Occipital lobe (tissue), 2 donors: ENCODE results near the gene KCTD2. TPM values are rescaled to one million over a fixed set of nuclear protein-coding genes. Genes with fewer than 3 reads are reported as not detected.
"Not testable (repeated sequence)": the region's sequence is repeated elsewhere in the genome, so short reads cannot be mapped to it uniquely, and the experiment has no call there.

ENCODE experiments used
- DNase-seq: peaks from one replicate; lab custom pipeline; 2025; lab: John Stamatoyannopoulos, UW
- total RNA-seq: library from RNA; depleted of rRNA; stranded (reverse); fragments of >200 nt; gene quantifications from one replicate; pipeline ENCODE4 v1.2.3, GENCODE V29; 2014

KCTD2 gene
- total RNA-seq, 1 donor from 2014 or later, result 30.4 TPM

DNA sequence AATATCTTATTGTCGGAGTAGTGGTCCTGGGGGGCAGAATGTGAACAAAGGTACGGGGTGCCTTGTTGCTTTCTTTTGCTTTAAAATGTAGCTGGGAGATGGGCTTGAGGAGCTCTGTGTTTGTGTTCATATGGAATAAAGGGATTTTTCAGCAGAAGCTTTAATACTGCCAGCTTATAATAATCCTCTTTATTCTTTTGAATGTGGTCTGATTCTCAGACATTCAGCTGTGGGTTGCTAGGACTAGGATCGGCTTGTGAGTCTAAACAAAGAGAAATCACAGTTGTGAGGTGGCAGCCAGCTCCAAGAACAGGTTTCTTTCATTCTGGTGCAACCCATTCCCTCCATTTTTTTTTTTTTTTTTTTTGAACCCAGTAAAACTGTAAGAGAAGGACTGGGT lies 27.3 kb upstream of the KCTD2 start:
- no peak for DNase-seq

DNA sequence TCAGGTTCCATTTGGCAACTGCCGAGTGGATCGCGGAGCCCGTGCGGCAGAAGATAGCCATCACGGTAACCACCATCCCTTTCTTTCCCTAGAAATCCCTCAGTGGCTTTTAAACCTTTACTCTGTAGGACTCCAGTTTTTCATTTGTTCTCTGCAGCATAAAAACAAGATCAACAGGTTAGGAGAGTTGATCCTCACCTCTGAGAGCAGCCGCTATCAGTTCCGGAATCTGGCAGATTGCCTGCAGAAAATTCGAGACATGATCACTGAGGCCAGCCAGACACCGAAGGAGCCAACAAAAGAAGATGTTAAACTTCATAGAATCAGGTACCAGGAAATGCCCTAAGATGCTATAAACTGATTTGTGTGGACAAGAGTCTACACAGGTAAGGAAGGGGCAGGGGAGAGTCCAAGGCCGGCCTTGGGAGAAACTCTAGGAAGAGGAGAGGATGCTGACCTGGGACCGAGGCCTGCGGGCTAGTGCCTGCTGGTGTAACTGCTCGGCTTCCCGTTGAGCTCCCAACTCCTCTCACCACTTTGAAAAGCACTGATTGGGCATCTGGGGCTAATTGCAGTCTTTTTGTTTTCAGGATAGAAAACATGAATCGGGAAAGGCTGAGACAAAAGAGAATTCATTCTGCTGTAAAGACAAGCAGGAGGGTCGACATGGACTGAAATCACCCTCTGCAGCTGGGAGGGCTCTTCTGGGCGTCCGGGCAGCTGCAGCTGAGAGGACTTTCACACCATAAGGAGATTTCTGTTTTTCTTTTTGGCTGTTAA lies 26.5 kb upstream of the KCTD2 start:
- no peak for DNase-seq

DNA sequence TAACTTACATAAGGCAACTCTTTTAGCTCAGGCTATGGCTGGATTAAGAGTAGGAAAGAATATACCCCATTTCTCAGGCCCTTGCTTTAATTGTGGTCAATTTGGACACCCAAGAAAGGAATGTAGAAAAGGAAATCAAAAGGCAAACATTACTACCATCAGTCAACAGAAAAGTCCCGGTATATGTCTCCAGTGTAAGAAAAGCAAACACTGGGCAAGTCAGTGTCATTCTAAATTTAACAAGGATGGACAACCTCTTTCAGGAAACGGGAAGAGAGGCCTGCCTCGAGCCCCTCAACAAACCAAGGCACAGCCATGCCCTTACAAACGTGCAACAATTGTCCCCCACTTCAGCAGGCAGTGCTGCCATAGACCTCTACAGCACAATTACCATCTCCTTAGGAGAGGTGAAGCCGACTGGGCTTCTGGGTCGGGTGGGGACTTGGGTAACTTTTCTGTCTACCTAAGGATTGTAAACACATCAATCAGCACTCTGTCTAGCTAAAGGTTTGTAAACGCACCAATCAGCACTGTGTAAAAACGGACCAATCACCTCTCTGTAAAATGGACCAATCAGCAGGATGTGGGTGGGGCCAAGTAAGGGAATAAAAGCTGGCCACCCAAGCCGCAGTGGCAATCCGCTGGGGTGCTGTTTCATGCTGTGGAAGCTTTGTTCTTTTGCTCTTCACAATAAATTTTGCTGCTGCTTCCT lies 22.2 kb upstream of the KCTD2 start:
- no peak for DNase-seq

DNA sequence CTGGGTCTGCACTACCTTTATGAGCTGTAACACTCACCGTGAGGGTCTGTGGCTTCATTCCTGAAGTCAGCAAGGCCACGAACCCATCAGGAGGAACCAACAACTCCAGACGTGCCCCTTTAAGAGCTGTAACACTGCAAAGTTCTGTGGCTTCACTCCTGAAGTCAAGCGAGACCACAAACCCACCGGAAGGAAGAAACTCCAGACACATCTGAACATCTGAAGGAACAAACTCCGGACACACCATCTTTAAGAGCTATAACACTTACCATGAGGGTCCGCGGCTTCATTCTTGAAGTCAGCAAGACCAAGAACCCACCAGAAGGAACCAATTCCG lies 21.7 kb upstream of the KCTD2 start:
- DNase-seq, result not testable (repeated sequence)

DNA sequence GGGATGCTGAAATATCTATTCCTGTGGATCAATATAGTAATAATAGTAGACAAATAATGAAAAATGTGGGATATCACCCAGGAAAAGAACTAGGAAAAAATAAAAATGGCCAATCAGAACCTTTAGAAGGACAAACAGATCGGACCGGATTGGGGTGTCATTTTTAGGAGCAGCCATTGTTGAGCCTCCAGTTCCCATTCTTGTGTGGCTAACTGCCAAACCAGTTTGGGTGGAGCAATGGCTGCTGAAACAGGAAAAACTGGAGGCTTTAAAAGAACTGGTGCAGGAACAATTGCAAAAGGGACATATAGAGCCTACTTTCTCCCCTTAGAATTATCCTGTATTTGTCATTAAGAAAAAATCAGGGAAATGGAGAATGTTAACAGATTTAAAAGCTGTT lies 20.4 kb upstream of the KCTD2 start:
- DNase-seq, result not testable (repeated sequence)

DNA sequence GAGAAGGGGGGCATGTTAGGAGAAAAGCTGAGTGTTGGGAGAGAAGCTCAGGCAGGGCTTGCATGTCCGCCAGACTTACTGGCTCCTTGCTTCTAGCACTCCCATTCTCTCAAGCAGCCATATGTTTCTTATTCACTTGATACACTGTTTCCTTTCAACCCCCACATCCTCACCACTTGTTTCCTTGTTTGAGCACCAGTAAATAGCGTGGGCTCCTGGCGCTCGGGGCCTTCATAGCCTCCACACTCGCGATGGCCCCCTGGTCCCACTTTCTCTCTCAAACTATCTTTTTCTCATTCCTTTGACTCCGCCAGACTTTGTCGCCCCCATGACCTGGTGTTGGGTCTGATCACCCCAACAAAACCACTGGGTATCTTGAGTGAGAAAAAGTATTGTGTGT lies 16.9 kb upstream of the KCTD2 start:
- DNase-seq, result no peak

DNA sequence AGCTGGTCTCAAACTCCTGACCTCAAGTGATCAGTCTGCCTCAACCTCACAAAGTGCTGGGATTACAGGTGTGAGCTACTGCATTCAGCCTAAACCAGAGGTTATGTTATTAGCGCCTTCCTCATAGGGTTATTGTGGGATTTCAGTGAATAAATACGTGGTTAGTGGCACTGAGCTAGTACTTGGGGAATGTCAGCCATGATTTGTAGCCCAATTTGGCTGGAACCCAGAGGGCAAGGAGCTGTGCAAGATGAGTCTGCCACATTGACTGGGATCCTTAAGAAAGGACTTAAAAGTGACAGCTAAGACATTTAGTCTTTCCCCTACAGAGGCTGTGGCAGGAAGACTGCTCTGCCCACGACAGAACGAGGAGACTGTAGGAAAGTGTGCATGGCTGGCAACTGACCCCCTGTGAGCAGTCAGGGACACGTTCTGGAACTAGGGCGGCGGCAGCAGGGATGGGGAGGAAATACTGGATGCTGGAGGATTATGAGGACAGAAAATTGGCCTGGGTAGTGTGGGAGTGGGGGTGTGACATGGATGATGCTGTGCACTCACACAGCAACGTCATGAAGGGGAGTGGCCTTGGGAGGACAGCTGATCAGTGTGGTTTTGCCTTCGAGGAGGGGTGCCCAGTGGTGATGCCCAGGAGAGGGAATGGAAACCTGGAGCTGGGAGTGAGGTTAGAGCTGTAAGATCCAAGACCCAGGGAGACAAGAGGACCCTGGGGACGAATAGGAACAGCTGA lies 14.9 kb upstream of the KCTD2 start:
- DNase-seq, result peak; percentile 86

DNA sequence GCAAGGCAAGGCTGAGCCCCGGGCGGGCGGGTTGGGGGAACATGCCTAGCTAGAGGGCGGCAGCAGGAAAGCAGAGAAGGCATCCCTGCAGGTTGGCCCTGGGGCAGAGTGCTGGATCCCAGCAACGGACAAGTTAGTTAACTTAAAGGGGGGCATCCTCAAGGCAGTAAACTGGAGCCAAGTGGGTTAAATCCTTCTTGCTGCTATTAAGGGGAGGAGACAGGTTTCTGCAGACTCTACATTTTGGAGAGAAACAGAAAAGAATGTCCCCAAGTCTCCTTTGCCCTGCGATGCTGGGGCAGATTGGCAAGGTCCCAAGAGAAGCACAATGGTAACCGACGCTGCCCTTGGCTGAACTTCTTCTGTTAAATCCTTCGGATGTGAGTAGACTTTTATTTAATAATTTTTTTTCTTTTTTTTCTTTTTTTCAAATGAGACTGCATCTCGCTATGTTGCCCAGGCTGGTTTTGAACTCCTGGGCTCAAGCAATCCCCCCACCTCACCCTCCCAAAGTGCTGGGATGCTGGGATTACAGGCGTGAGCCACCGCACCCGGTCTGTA lies 14.2 kb upstream of the KCTD2 start:
- DNase-seq, result no peak

DNA sequence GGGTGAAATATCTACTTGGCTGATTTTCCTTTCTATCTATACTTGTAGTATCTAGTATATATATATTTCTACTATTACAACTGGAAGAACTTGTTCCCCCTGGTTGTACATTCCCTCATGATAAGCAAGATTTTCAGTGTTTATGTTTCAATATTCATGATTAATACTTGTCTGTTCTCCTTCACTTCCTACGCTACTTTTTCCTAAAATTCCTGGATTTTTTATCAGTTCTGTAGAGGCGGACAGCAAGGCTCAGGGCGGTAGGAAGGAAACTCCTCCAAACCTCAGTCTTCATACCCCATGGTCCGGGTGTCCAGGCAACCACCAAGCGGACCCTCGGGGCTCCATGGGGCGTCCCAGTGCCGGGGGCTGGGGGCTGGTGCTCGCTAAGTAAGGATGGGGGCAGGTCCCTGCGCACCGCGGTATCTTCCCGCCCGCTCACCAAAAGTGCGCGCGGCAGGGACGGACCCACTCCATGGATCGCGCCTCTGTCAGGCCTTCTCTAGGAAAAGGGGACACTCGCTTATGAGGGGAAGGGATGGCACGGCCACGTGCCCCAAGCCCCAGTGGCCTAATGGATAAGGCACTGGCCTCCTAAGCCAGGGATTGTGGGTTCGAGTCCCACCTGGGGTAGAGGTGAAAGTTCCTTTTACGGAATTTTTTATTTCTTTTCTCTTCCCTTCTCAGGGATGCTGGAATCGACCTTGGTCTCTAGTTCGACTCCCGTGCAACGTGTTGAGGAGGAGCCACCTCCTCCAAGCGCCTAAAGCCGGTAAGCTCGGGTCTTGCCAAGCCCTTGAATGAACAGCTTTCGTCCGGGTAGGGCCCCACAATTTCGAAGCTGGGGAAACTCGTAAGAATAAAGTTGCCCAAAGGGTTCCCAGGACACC lies 13.4 kb upstream of the KCTD2 start:
- peak; percentile 77 for DNase-seq

DNA sequence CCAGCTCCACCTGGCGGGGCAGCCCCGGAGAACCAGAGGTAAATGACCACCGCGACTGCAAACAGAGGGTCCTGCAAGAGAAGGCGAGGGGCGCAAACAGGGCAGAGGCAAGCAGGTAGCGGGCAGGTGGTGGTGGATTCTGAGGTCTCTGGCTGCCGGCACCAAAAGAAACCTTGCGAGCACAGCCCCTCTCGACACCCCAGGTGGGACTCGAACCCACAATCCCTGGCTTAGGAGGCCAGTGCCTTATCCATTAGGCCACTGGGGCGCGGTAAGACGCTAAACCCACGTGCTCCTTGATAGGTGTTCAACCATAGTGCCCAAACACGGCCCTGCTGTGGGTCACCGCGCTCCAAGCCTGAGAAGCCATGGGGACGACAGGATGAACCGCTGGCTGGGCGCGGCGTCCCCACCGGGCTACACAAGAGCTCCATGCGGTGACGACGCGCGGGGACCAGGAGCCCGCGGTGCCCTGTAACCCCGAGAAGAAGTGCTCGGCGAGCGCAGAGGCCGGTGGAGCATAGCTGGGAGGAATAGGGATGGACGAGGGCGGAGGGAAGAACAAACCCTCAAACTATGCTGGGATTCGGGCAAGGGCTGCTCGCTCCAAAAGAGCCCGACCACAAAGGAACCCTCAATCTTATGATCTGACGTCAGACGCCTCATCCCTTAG lies 12.7 kb upstream of the KCTD2 start:
- DNase-seq, result peak; percentile 77

DNA sequence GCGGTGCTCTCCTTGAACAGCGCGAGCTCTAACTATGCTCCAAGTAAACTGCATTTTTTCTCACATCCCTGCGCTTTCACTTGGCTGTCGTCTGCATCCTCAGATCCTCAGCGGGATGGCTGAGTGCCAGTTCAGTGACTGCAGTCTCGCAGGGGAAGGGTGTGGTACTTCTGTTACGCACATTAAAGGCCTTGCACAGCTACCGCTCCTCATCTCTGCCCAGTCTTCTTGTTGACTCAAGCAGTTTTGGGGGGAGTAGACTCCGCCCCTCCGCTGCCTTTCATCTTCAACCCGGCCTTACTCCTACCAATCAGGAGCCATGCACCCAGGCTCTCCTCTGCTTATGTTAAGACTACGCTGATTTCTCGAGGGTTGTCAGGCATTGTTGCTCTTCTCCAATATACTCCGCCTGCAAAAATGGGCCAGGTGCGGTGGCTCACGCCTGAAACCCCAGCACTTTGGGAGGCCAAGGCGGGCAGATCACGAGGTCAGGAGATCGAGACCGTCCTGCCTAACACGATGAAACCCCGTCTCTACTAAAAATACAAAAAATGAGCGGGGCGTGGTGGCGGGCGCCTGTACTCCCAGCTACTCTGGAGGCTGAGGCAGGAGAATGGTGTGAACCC lies 10.3 kb upstream of the KCTD2 start:
- DNase-seq, result peak; percentile 38

DNA sequence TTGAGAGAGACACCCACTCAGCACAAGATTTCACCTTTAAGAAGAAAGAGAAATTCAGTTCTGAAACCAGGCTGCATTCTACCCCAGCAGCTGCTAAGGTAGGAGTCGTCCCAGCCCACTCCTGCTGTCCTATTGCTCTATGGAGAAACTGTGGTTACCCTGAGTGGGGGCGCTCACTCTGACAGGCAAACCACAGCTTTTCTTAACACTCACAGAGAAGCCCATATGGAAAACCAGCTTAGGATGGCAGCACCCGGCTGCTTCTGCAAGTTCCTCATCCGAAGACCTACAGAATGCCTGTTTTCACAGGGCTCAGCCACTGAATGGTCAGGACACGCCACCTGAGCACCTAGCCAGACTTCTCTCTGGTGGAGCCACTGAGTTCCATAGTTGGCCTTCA lies 7.8 kb upstream of the KCTD2 start:
- DNase-seq, result no peak

DNA sequence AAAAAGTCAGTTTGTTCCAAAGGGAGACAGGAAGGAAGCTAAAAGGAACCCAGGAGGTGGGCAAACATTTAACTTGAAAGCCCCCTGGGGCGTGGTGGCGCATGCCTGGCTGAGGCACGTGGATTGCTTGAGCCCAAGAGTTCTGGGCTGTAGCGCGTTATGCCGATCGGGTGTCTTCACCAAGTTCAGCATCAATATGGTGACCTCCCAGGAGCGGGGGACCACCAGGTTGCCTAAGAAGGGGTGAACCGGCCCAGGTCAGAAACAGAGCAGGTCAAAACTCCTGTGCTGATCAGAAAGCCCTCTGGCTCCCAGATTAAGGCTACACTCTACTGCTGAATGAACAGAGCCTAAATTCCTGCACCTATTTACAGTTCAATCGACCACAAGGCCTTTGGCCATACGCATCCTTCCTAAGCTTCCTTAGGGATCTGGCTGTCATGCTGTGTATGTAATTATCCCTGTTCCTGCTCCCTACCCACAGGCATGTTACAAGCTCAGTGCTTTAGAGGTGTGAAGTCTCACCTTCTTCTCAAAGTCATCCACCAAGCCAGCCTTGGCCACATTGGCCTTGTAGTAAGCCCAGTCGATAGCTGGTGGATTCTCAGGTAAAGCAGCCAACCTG lies 5.3 kb upstream of the KCTD2 start:
- DNase-seq, result no peak

DNA sequence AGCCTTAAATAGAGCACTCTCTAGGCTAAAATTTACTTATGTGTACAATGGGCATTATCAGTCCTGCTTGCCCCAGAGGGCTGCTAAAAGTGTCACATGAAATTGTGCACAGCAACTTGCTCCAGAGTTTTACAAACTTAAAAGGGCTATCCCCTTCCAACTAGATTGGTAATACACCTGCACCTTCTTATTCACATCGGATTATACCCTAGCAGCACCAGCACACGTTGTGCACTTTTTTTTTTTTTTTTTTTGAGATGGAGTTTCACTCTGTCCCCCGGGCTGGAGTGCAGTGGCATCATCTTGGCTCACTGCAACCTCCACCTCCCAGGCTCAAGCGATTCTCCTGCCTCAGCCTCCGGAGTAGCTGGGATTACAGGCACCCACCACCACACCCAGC lies 3.2 kb upstream of the KCTD2 start:
- not testable (repeated sequence) for DNase-seq

DNA sequence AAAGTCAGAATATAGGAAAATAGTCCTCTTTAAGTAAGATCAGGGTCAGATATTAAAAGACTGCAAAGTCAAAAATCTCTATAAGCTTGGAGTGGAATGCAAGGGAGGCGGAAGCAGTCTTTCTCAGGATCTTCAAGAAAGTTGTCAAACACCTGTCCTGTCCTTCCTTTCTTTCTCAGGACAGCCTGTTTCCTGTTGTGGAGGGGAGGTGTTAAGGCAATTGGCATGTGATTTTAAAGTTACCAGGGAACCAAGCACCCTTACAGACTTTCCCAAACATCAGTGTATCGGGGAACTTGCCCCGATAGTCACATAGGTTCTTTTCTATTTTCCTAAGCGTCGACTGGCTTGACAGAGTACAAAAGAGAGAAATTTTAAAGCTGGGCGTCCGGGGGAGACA lies 2.3 kb upstream of the KCTD2 start:
- DNase-seq, result no peak

DNA sequence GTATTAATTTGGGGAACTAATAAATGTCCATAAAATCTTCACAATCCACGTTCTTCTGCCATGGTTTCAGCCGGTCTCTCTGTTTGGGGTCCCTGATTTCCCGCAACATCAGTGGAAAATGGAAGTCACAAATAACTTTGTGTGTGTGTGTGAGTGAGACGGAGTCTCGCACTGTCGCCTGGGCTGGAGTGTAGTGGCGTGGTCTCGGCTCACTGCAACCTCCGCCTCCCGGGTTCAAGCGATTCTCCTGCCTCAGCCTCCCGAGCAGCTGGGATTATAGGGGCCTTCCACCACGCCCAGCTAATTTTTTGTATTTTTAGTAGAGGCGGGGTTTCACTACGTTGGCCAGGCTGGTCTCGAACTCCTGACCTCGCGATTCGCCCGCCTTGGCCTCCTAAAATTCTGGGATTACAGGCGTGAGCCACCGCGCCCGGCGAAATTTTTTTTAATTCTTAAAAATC lies 1.0 kb upstream of the KCTD2 start:
- DNase-seq, result not testable (repeated sequence)

DNA sequence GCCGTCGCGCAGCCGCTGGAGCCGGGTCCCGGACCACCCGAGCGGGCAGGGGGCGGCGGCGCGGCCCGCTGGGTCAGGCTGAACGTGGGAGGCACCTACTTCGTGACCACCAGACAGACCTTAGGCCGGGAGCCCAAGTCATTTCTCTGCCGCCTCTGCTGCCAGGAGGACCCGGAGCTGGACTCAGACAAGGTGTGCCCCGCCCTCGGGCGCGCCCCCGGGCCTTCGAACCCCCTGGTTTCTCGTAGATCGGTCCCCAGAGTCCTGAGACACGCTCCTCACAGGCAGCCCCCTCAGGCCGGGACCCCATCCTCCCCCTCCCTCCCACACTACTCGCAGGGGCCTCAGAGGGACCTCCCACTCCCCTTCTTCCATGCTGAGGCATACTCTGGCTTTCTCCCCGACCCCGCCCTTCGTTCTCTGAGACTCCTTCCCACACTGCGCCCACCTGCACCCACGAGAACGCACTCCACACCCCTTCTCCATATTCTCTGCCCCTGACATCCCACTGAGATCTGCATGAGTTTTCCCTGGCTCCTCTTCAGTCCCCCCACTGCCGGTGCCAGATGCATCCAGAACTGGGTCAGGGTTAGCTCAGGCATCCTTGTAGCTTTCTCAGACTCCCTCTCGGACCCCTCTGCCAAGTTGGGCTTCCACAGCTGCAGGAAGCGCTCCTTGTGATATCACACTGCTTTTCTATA lies 523 bp downstream of the KCTD2 start:
- DNase-seq, result peak; percentile 16

DNA sequence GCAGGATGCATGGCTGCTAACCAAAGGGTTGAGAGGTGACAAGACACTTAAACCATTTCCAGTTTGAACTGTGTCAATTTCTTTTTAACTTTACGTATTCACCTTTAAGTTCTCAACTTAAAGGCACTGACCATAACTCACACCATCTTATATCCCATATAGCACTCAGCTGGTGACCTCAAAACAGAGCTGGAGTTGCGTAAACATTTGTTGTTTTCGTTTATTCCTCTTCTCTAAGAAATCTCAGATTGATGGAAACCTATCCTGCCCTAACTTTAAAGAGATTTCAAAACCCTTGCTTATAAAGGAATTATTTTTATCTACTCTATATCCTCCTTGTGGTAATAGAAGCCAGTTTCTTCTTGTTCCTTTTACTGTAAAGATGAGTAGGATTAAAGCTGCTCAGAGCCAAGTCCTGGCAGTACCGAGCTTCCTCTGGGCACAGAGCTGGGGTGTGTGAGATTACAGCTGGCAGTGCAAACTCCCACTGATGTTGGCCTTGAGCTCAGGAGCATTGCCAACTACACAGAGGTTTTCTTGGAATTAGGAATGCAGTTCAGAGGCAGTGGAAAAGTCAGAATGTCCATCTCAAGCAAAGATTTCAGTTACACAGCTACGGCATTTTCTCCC lies 1.3 kb downstream of the KCTD2 start:
- peak; percentile 28 for DNase-seq
